ENCODE measurements around the gene PRKAR1B.
A peak's percentile ranks its signal among the peaks of the same experiment; 100 is the strongest.

The PRKAR1B gene

GRCh38 chr7:601036-601594 lies 126.0 kb downstream of the PRKAR1B start:
- no peak for DNase-seq

DNA sequence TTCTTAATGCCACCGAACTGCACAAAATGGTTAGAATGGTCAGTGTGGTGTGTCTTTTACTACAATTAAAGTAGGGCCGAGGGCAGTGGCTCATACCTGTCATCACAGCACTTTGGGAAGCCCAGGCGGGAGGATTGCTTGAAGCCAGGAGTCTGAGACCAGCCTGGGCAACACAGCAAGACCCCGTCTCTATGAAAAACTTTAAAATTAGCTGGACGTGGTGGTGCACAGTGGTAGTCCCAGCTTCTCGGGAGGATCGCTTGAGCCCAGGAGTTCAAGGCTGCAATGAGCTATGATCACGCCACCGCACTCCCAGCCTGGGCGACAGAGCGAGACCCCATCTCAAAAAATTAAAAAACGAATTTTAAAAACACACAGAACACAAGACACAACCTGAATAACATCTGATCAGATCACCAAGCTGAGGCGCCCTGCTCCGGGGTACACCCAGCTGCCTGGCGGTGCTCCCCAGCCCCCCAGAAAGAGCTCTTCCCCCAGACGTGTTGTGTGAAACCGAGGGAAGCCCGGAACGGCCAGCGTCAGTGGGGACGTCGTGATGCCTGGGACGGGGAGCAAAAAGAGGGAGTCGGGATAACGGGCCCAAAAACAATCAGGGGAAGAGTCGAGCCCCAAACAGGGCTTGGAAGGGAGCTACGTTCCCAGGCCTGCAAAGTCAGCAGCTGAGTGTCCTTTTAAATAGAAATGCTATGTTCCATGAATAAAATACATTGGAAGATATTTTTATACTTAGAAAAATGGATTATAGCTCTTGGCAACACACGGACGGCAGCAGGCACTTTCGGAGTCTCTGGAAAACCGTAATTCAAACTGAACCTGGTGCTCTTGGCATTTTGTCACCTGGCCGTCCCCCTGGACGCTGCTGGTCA lies 126.7 kb downstream of the PRKAR1B start:
- no peak for DNase-seq

DNA sequence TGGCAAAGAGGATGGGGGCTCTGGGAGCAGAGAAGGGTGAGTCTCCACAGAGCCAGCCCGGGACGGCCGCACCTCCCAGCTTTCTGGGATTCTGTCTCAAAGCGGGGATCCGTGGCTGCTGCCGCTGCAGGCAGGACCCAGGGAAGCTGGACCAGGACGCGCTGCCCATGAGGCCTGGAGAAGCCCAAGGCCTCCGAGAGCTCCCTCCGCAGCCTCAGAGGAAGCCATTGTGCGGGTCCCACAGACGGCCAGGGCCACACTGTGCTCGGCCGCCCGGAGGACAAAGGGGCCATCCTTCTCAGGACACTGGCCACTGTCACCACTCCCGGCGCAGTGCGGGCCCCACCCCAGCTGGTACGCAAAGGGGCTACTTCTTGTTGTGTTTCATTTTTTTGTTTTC lies 128.2 kb downstream of the PRKAR1B start:
- DNase-seq: no peak

- no peak for DNase-seq
These were observed 129.5 kb downstream of the PRKAR1B start for GRCh38 chr7:597348-598178.

DNA sequence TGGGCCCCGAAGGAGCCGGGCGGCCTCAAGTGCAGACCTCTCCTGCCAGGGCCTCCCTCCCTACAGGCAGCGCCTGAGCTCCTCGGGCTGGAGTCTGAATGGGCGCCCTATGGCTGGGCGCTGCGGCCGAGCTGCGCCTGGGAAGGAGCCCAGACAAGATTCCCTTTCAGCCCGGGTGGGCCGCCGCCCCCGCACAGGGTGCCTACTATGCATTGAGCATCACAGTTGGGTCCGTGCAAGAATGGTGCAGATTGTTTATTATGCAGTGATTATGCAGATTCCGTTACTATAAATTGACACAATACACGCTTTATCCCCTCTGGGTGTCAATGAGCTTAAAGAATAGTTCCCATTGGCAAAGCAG lies 130.3 kb downstream of the PRKAR1B start:
- no peak for DNase-seq

DNA sequence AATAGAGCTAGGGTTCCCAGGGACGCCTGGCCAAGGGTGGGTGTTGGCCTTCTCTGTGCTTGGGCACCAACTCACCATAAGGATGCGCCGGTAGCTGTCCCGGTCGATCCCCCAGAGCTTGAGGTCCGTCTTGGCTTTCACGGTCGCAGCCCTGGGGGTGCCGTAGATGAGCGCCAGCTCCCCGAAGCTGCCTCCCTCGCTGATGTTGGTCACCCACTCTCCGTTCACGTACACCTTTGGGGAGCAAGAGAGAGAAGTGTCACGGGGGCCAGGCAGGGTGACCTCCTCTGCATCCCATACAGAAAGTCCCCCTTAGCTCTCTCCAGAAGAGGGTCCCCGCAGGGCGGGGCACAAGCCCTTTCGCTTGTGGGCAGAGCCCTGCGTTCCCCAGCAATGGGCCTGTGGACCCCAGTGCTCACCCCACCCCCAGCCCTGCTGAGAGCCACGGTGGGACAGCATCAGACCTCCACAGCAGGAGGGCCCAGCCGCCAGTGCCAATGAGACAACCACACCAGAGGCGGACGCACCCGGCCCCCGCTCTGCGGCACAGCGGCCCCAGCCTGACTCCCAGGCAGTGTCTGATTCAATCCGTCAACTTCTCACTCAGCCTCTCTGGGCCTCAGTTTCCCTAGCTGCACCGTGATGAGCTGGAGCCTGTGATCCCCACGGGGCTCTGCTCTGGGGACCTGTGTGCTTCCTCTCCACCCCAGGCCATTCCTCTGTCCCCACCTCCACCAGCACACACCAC lies 130.8 kb downstream of the PRKAR1B start:
- no peak for DNase-seq

DNA sequence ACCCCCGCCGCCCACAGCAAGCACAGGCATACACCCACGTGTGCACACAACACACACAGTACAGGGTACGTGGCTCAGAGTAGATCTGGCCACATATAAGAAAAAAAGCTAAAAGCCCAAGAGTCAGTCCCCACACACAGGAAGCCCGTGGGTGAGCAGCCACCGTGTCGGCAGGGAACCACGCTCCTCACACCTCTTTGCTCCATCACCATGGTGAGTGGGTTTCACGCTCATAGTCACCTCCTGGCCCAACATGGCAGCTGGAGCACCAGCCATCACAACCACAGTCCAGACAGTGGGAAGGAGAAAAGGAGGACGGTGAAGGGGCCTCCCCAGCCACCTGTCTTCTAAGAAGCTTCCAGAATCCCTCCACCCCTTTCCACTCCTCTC lies 131.5 kb downstream of the PRKAR1B start:
- DNase-seq: no peak

DNA sequence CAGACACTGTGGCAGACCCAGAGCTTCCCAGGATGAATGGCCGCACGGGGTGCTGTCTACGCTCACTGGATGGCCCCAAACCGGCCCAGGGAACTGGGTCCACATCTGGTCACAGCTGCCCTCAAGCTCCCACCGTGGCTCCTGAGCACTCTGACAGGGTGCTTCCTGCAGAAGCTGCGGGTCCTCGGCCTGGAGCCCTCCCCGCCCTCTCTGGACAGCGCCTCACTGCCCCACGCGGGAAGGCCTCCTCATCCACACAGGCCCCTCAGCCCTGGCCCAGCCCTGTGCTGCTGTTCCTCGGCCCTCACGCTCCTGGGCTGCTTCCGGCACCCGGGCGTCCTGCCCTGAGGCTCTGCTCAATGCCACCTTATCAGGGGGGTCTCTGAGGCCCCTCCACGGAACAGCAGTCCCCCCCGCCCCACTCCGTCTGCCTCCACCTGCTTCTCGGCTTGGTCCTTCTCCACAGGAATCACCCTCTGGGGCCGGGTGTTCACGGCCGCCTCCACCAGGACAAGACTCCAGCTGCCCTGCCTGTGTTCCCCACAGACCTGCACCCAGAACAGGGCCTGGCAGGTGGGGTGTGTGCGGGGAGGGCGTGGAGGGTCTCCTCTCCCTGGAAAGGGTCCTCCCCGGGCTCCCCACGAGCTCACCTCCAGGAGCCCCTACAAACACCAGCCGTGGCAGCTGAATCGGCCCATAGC lies 132.0 kb downstream of the PRKAR1B start:
- DNase-seq: no peak

DNA sequence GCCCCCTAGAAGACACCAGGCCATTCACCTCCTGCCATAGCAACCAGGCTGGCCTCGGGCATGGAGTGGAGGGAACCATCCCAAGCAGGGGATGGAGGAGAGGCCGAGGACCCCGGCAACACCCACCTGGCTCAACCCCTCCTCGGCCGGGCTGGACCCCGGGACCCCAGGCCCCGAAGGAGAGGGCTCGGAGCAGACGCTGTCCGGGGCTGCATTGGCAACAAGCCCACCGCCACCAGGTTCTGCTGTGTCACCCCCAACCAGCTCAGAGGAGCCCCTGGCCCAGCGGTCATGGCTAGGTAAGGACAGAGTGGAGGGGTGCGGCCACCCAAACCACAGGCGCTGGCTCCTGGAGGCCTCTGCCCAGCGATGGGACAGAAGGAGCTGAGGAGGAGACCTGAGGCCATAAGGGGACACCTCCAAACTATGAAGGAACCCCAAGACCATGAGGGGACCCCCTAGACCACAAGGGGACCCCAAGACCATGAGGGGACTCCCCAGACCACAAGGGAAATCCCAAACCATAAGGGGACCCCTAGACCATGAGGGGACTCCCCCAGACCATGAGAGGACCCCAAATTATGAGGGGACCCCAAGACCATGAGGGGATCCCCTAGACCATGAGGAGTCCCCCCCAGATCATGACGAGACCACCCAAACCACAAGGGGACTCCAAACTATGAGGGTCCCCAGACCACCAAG lies 132.7 kb downstream of the PRKAR1B start:
- DNase-seq: no peak

DNA sequence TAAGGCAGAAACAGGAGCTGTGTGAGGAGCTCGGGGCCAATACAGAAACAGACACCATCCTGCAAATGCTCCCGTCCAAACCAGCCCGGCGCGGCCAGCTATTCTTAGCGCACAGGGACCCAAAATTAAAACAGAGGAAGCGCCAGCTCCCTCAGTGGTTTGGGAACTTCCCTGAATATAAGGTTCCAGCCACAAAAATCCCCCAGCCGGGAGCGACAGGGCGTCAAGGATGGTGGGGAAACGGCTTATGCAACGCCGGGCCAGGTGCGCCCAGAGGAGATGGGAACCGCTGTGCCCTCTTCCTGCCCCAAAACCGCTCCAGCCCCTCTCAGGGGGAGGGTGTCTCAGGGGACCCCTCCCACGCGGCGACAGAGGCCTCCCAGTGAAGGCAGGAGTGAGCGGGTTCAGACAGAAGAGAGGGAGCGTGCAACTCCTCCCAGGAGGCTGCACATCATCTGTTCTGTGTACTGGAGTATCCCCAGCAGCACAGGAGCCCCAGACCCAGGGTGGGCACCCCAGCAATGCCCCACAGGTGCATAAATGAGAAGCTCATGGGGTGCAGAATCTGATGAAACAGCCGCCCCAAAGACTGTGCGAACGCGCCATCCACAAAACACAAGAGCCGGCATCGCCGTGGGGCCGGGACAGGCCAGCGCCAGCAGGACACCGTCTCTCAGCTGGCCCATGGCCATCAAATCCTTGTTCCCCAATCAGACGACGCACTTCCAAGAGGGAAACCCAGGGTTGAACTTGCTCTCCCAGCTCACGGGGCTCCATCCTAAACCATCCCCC lies 133.6 kb downstream of the PRKAR1B start:
- no peak for DNase-seq

GRCh38 chr7:591856-592628 lies 135.0 kb downstream of the PRKAR1B start:
- DNase-seq: no peak

GRCh38 chr7:590731-591551 lies 136.1 kb downstream of the PRKAR1B start:
- no peak for DNase-seq

GRCh38 chr7:589781-590575 lies 137.1 kb downstream of the PRKAR1B start:
- DNase-seq: no peak

DNA sequence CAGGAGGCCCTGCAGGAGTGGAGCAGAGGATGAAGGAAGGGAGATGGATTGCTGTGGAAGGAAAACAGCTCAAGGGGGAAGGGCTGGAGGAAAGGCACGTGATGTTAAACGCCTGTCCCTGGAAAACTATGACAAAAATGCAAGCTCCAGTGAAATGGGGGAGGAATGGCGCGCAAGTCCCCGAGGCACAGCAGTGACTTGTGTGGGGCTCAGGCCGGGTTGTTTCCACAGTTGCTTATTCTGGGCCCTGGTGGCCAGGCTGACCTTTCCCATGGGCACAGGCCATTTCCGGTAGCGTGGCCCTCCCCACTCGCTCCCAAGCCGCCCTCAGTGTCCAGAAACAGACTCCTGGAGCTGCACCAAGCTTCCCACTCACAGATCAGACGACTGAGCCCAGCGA lies 139.3 kb downstream of the PRKAR1B start:
- DNase-seq: no peak

GRCh38 chr7:586494-586893 lies 140.6 kb downstream of the PRKAR1B start:
- no peak for DNase-seq

DNA sequence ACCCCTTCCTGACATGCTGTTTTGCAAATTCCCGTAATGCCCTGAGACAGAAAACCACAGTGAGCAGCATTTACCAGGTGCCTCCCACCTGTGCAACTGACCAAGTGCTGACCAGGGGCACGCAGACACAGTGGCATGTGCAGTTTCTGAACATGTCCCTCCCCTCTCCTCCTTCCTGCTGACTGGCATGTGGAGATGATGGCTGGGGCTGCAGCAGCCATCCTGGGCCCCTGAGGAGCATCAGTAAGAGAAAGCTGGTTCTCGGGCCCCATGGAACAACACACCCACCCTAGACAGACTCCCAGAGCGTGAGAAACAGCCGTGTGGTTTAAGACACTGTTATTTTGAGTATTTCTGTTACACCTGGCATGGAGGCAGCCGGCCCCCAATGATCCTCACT lies 141.2 kb downstream of the PRKAR1B start:
- DNase-seq: no peak

GRCh38 chr7:585229-585711 lies 141.8 kb downstream of the PRKAR1B start:
- DNase-seq: peak in 2 of 4 experiments; percentile 47 to 51

- no peak for DNase-seq
These were observed 142.3 kb downstream of the PRKAR1B start for GRCh38 chr7:584820-585219.

All from activated CD4-positive, CD25-positive, alpha-beta regulatory T cell (primary cell).